Adrenal gland (tissue), 5 donors: Measurements from ENCODE around the gene OR51Q1.

ENCODE experiments used
- POLR2A ChIP-seq, 2 donors: fragments of 450-650 bp; IDR thresholded peaks; one replicate each; pipeline ENCODE4 v1.6.1; 2017; ENCODE audit warnings: antibody characterized with exemption in 2 of 2, mild to moderate bottlenecking in 2 of 2, moderate library complexity in 1 of 2
- TF ChIP-seq, protein P1 (sequence below), 6 experiments: fragments of 450-650 bp in 4 of 6; fragments of 200-600 bp in 2 of 6; sonication (generic) in 1 of 6; IDR thresholded peaks; 1 replicate in 5 of 6; 2 replicates in 1 of 6; pipeline versions ENCODE4 v1.5.1 to v1.8.0; 2016 to 2021; ENCODE audit warnings: antibody characterized with exemption in 6 of 6, mild to moderate bottlenecking in 2 of 6, moderate library complexity in 1 of 6
- donor health status: DM: no; HTN: no; CAD: no.

DNA sequence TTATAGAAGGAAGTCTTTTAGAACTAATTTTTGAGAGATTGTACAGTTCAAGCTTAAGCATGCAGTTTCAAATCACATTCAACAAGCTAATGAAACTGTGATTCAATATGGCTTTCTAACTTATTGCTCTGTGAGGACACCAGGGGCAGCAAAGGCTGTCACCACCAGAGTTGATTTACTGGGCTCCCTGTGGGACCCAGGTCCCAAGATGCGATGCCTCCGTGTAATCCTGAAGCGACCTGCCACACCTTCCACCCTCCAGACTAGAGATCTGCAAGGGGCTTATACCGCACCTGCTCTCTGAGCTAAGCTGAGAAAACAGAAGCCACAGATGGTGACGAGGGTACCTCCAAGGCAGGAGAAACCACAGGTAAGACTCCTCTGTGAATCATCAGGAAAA, 918 bp upstream of the OR51Q1 start:
- TF ChIP-seq POLR2A (IDR thresholded peaks at IDR 0.05) = no peak
- TF ChIP-seq, protein P1, sequence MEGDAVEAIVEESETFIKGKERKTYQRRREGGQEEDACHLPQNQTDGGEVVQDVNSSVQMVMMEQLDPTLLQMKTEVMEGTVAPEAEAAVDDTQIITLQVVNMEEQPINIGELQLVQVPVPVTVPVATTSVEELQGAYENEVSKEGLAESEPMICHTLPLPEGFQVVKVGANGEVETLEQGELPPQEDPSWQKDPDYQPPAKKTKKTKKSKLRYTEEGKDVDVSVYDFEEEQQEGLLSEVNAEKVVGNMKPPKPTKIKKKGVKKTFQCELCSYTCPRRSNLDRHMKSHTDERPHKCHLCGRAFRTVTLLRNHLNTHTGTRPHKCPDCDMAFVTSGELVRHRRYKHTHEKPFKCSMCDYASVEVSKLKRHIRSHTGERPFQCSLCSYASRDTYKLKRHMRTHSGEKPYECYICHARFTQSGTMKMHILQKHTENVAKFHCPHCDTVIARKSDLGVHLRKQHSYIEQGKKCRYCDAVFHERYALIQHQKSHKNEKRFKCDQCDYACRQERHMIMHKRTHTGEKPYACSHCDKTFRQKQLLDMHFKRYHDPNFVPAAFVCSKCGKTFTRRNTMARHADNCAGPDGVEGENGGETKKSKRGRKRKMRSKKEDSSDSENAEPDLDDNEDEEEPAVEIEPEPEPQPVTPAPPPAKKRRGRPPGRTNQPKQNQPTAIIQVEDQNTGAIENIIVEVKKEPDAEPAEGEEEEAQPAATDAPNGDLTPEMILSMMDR (IDR thresholded peaks at IDR 0.05) = no peak
